ENCODE results near the gene FAM184B.

The FAM184B gene

DNA sequence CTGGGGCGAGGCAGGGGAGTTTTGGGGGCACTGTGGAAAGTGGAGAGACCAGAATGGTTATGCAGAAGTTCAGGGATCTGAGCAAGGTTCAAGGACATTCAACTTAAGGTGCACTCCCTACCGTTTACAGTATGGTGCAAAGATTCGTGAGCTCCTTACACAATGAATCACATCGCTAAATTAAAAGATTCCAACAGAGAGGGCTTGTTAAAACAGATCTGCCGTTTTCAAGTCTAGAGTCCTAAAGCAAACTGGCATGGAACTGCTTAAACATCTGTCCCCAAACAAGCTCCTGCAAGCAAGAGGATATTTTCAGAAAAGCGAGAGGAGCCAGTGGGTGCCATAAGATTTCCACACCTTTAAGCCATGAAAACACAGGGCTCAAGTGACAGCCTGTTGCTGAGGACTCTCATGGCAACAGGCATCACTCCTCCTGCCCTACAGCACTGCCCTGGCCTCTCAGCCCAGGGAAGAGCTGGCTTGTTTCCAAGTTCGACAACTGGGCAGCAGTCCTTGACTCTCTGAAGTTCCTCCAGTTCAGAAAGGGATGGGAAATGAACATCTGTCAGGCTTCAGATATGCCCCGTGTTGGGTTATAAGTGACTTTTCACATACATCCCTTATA lies 10.0 kb downstream of the FAM184B start:
- no peak for DNase-seq

DNA sequence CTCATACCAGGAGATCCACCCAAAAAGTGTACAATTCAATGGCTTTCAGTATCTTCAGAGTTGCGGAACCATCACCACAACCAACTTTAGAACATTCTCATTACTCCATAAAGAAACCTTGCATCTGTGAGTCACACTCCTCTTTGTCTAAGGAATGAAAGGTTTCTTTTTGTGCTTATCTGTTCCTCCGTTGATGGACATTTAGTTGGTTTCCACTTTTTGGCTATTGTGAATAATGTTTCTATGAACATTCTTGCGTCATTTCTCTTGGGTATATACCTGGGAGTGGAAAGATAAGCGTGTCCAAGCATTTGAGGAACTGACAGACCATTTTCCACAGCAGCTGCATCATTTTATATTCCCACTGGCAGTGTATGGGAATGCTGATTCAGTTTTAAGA lies 10.6 kb downstream of the FAM184B start:
- no peak for DNase-seq

DNA sequence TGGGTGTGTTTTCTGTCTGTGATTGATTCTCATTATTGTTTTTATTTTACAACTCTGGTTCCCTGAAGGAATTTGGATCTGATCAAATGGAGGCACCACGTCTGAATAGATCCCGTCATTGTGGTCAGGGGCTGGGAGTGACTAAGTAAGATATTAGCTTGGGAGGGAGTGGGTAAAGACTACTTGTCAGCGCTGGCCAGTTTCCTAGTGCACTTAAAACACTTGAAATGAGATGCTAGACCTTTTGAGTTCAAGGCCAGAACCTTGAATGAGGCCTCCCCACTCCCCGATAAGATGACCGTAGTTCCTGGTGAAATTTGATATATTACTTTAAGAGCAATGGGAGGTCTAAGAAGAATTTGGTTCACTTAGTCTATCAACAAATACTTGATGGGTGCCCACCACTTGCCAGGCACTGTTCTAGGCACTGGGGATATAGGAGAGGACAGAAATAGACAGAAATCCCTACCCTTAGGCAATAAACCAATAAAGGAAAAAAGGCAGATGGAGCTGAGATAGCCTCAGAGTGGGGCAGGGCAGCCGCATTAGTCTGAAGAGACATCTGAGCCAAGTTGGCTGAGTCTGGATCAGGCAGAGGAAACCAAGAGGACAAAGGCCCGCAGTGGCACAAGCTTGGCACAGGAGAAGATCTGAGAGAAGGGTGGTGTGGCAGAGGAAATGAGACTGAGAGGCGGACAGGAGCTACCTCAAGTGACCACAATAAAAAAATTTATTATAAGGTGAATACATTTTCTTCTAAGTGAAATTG lies 11.8 kb downstream of the FAM184B start:
- no peak for DNase-seq

DNA sequence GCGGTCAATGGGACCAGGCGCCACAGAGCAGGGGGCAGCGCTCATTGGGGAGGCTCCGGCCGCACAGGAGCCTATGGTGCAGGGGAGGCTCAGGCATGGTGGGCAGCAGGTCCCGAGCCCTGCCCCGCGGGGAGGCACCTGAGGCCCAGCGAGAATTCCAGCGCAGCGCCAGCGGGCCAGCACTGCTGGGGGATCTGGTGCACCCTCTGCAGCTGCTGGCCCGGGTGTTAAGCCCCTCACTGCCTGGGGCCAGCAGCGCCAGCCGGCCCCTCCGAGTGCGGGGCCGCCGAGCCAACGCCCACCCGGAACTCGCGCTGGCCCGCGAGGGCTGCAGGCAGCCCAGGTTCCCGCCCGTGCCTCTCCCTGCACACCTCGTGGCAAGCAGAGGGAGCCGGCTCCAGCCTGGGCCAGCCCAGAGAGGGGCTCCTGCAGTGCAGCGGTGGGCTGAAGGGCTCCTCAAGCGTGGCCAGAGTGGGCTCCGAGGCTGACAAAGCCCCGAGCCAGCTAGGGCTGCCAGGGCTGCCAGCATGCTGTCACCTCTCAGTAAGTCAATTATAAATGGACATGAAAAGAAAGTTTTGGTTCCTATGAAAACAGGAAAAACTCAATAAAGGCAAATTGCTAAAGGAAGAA lies 14.5 kb downstream of the FAM184B start:
- no peak for DNase-seq

DNA sequence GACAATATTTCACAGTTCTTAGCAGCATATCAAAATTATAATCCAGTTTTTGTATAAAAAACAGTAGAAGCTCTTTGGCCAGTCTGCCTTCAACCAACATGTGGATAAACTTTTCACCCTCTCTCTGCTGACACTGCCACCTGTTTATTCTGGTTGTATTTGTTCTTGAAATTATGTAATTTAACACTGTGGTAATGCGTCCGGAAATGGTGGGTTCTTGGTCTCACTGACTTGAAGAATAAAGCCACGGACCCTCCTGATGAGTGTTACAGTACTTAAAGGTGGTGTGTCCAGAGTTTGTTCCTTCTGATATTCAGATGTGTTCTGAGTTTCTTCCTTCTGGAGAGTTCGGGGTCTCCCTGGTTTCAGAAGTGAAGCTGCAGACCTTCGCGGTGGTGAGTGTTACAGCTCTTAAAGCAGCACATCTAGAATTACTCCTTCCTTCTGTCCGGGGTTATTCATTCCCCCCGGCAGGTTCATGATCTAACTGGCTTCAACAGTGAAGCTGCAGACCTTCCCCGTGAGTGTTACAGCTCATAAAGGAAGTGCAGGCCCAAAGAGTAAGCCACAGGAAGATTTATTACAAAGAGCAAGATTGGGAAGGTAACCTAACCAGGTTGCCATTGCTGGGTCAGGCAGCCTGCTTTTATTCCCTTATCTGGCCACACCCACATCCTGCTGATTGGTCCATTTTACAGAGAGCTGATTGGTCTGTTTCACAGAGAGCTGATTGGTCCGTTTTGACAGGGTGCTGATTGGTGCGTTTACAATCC lies 15.7 kb downstream of the FAM184B start:
- DNase-seq: no peak

DNA sequence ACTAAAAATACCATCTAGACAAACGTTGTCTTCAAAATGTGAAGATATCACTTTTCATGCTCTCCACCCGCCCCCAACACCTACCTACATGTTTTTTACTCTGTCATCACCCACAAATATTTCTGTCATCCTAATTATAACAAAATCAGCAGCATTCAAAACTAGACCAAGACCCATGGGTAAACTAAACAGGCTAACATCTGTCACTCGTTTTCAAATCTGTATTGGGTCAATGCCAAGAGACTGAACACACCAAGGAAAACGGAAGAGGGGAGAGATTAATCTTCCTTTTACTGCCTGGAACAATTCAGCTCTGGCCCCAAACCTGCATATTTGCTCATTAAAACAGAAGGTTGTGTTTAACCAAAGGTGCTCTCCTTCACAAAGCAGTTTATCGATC lies 17.5 kb downstream of the FAM184B start:
- no peak for DNase-seq

DNA sequence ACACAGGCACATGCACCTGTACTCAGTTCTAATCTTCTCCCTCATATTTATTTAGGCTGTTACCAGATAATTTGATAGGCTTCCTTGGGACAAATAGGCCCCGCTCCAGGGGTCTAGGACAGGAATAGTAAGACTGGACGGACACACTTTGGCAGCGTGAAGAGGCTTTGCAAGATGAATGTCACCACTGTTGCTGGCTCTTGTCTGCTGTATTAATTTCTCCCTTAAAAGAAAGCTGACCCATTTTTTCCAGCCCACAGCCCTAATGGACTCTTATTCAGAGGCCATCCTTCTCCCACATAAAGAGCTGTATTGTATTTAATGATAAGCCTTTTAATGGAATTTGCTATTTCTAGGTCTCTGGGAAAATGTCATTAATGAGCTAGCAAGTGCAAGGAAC lies 18.0 kb downstream of the FAM184B start:
- no peak for DNase-seq

DNA sequence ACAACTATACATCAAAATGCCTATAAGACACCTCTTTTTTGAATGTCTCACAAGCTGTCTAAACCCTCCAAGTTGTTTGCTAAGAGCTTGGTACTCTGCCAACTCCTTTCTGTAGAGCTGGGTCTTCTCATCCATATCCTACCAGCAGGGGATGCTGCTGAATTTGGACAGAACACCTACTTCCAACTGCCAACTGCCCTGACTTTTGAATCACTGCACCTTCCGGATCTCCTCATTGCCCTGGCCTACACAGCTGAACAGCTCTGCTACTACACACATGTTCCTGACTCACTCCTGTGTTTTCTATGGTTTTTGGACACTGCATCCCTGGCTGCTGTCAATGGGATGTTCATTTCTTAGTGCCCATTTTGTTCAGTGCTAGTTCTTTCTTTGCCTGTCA lies 18.7 kb downstream of the FAM184B start:
- no peak for DNase-seq

GRCh38 chr4:17761062-17761461 lies 20.4 kb downstream of the FAM184B start:
- no peak for DNase-seq

DNA sequence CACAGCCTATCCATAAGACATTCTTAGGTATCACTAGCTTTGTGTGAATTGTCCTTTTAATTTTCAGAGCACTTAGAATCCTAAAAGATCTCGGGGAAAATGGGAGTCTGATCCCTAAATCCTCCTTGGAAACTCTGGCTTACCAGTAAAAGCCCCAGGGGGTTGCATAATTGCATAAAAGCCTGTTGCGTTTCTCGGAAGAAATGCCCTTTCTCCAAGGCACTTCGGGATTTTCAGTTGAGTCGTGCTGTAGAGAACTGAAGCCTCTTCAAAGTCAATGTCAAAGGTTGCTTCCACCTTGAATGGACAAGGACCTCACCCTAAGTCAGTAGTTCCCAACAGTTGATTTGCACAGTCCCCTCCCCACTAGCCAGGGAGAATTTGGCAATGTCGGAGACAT lies 20.8 kb downstream of the FAM184B start:
- DNase-seq: no peak

DNA sequence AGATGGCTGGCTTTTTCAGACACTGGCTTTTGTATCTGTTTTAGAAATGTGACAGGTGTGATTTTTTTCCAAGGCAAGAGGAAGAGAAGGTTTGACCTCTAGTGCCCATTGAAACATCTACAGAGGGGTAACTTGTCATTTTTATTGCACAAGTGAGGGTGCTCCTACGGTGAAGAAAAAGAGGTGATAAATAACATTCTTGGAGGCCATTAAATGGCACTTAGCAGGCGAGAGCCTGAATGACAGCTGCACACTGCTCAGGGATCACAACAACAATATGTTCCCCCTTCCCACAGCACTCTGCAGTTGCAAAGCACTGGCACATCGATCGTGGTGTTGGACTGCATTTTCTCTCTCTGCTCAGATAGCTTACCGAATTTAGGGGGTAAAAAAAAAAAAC lies 22.9 kb downstream of the FAM184B start:
- no peak for DNase-seq

- no peak for DNase-seq
Measured at GRCh38 chr4:17757621-17758020, 23.8 kb downstream of the FAM184B start.

DNA sequence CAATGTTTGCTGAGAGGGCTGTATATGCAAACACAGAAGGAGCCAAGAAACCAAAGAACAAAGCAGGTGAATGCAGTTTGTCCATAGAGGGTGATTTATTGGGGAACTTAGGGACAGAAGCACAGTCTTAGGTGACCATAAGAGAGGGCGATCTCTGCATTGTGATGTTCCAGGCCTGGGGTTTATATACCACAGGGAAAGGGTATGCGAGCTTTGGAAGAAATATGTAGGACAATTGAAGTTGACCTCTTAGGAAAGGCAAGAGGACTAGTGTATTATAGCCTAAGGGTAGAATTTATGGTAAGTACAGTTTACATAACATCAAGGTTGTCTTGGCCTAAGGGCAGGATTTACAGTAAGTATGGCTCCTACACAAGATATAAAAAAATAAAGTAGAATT lies 27.8 kb downstream of the FAM184B start:
- no peak for DNase-seq

DNA sequence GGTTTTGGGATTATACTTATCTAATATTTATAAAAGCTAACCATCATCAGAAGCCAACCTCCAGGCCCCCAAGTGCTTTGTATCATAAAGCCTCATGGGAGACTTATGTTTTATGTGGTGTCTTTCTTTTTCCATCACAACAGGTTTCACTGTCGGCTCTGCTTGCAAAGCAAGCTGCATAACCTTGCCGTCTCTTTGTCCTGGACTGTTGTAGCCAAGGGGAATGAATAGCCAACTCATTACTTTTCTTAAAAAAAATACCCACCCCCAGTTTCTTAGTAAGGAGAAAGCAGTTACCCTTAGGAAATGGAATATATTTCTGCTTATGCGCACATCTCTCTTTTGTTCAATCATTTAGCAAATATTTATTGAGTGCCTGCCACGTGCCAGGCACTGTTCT lies 40.7 kb downstream of the FAM184B start:
- DNase-seq: no peak

GRCh38 chr4:17736484-17736883 lies 44.9 kb downstream of the FAM184B start:
- no peak for DNase-seq

- DNase-seq: no peak
Measured at GRCh38 chr4:17726911-17727310, 54.5 kb downstream of the FAM184B start.

DNA sequence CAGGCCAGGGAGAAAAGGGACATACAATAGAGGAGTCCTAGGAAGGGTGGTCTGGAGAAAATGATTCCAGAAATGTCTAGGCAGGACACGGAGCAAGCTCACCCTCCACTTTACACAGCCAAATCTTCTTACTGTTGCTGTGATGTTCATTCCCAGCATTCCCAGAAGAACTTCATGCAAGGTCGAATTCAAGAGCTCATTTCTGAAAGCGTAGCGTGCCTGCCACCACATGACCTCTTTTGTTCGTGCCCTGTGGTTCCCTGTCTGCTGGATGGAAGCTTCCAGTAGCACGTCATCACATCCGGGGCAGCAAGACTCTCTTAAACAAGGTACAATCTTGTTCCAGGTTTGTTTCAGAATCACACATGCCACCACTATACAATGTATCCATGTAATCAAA lies 57.8 kb downstream of the FAM184B start:
- DNase-seq: no peak

- DNase-seq: no peak
Measured at GRCh38 chr4:17722356-17722700, 59.1 kb downstream of the FAM184B start.

GRCh38 chr4:17721496-17722355 lies 59.7 kb downstream of the FAM184B start:
- DNase-seq: no peak

GRCh38 chr4:17719106-17719505 lies 62.3 kb downstream of the FAM184B start:
- DNase-seq: no peak

- DNase-seq: no peak
Measured at GRCh38 chr4:17718471-17718870, 63.0 kb downstream of the FAM184B start.

DNA sequence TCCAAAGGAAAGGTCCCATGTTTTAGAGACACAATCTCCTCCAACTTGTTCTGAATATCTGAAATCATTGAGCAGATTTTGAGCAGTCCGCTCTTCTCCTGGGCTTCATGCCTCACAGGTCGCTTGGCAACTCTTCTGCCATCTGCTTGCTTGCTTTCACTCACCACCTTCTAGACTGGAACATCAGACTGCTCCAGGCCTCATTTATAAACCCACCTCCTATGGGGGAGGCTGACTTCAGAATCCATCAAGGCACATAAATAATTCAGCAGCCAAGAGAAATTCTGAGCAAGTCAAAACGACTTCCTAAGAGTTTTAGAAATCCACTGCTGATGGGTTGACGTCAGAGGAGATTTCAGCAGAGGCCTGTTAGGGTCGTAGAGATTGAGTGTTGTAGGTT lies 64.1 kb downstream of the FAM184B start:
- no peak for DNase-seq

DNA sequence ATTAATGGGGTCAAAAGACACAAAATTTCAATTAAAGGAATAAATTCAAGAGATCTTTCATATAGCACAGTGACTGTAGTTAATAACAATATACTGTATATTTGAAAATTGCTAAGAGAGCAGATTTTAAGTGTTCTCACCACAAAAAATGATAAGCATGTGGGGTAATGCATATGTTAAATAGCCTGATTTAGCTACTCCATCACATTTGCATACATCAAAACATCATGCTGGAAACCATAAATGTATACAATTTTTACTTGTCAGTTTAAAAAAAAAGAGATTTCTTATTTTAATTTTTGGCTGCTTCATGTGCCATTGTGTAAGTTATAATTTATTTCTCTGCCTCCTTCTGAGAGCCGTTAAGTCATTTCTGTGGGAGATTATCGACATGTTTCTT lies 65.9 kb downstream of the FAM184B start:
- DNase-seq: no peak

Measured in left hindlimb (tissue), 1 donor.